IMR-90 (cell line): ENCODE measurements around the gene C17orf107.
"Not testable (repeated sequence)": the region's sequence is repeated elsewhere in the genome, so short reads cannot be mapped to it uniquely, and the experiment has no call there.

Experiments
- CTCF ChIP-seq: conservative IDR thresholded peaks from 2 replicates; pipeline ENCODE4 v1.5.1; 2012; ENCODE audit warnings: mild to moderate bottlenecking, low read depth, low read length, improper control_type of control experiment
- MAFK ChIP-seq: IDR thresholded peaks from 2 replicates; pipeline ENCODE4 v1.6.1; 2012; ENCODE audit warnings: low read depth, low read length, improper control_type of control experiment
- MAZ ChIP-seq: IDR thresholded peaks from 2 replicates; pipeline ENCODE4 v1.6.1; 2012; ENCODE audit warnings: low read depth, mild to moderate bottlenecking, low read length, improper control_type of control experiment, moderate library complexity, borderline replicate concordance
- MXI1 ChIP-seq: IDR thresholded peaks from 2 replicates; pipeline ENCODE4 v1.6.1; 2012; ENCODE audit warnings: low read depth, mild to moderate bottlenecking, low read length, moderate library complexity, borderline replicate concordance
- POLR2A ChIP-seq: IDR thresholded peaks from 2 replicates; pipeline ENCODE4 v1.6.1; 2012; ENCODE audit warnings: mild to moderate bottlenecking, low read depth, low read length
- RCOR1 ChIP-seq: IDR thresholded peaks from 2 replicates; pipeline ENCODE4 v1.6.1; 2012; ENCODE audit warnings: mild to moderate bottlenecking, low read length, improper control_type of control experiment; ENCODE audit not compliant: insufficient replicate concordance

DNA sequence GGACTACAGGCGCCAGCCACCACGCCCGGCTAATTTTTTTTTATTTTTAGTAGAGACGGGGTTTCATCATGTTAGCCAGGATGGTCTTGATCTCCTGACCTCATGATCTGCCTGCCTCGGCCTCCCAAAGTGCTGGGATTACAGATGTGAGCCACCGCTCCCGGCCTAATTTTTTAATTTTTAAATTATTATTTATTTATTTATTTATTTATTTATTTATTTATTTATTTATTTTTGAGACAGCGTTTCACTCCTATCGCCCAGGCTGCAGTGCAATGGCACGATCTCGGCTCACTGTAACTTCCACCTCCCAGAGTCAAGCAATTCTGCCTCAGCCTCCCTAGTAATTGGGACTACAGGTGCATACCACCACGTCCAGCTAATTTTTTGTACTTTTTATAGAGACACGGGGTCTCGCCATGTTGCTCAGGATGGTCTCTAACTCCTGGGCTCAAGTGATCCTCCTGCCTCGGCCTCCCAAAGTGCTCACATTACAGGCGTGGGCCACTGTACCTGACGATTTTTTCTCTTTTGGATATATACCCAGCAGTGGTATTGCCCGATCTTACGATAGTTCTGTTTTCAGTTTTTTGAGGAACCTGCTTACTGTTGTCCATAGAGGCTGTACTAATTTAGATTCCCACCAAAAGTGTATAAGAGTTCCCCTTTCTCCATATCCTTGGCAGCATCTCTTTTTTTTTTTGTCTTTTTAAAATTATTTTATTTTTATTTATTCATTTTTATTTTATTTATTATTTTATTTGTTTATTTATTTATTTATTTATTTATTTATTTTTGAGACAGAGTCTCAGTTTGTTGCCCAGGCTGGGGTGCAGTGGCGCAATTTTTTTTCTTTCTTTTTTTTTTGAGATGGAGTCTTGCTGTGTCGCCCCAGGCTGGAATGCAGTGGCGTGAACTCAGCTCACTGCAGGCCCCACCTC is 30.0 kb upstream of the C17orf107 start:
- not testable (repeated sequence) for TF ChIP-seq CTCF, POLR2A, MAFK, MXI1, RCOR1, MAZ
